Ishikawa (cell line): ENCODE measurements around the gene PPDPF.

Experiments
- CEBPB ChIP-seq: IDR thresholded peaks from 2 replicates; pipeline ENCODE4 v1.6.1; 2012
- EGR1 ChIP-seq: IDR thresholded peaks from 2 replicates; pipeline ENCODE4 v1.6.1; 2012
- EP300 ChIP-seq: IDR thresholded peaks from 2 replicates; pipeline ENCODE4 v1.6.1; 2012; ENCODE audit warnings: borderline replicate concordance
- NFIC ChIP-seq: IDR thresholded peaks from 2 replicates; pipeline ENCODE4 v1.6.1; 2012
- RAD21 ChIP-seq: IDR thresholded peaks from 2 replicates; pipeline ENCODE4 v1.6.1; 2012; ENCODE audit warnings: low read depth
- TAF1 ChIP-seq: IDR thresholded peaks from 2 replicates; pipeline ENCODE4 v1.6.1; 2012; ENCODE audit warnings: low read depth, mild to moderate bottlenecking
- TEAD4 ChIP-seq: IDR thresholded peaks from 2 replicates; pipeline ENCODE4 v1.6.1; 2012
- YY1 ChIP-seq: IDR thresholded peaks from 2 replicates; pipeline ENCODE4 v1.6.1; 2012; ENCODE audit warnings: low read depth
- TF ChIP-seq, protein P1 (sequence below): IDR thresholded peaks from 2 replicates; pipeline ENCODE4 v1.6.1; 2012
- TF ChIP-seq, protein P2 (sequence below): IDR thresholded peaks from 2 replicates; pipeline ENCODE4 v1.6.1; 2012
- TF ChIP-seq, protein P3 (sequence below): IDR thresholded peaks from 2 replicates; pipeline ENCODE4 v1.6.1; 2012; ENCODE audit warnings: low read depth, mild to moderate bottlenecking

DNA sequence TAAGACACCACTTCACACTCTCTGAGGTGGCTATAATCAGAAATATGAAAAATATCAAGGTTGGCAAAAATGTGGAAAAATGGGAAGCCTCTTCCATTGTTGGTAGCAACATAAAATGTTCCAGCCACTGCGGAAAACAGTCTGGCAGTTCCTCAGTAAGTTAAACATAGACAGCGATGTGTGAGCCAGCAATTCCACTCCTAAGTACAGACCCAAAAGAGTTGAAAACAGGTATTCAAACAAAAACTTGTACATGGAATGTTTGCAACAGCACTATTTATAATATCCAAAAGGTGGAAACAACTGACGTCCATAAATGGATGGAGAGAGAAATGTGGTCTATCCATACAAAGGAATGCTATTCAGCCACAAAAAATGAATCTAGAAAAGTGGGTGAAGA is 7.4 kb upstream of the PPDPF start:
- TF ChIP-seq, protein P1, sequence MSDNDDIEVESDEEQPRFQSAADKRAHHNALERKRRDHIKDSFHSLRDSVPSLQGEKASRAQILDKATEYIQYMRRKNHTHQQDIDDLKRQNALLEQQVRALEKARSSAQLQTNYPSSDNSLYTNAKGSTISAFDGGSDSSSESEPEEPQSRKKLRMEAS, result no peak
- TF ChIP-seq, protein P2, sequence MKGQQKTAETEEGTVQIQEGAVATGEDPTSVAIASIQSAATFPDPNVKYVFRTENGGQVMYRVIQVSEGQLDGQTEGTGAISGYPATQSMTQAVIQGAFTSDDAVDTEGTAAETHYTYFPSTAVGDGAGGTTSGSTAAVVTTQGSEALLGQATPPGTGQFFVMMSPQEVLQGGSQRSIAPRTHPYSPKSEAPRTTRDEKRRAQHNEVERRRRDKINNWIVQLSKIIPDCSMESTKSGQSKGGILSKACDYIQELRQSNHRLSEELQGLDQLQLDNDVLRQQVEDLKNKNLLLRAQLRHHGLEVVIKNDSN, result no peak
- TF ChIP-seq TAF1, result no peak
- TF ChIP-seq, protein P3, sequence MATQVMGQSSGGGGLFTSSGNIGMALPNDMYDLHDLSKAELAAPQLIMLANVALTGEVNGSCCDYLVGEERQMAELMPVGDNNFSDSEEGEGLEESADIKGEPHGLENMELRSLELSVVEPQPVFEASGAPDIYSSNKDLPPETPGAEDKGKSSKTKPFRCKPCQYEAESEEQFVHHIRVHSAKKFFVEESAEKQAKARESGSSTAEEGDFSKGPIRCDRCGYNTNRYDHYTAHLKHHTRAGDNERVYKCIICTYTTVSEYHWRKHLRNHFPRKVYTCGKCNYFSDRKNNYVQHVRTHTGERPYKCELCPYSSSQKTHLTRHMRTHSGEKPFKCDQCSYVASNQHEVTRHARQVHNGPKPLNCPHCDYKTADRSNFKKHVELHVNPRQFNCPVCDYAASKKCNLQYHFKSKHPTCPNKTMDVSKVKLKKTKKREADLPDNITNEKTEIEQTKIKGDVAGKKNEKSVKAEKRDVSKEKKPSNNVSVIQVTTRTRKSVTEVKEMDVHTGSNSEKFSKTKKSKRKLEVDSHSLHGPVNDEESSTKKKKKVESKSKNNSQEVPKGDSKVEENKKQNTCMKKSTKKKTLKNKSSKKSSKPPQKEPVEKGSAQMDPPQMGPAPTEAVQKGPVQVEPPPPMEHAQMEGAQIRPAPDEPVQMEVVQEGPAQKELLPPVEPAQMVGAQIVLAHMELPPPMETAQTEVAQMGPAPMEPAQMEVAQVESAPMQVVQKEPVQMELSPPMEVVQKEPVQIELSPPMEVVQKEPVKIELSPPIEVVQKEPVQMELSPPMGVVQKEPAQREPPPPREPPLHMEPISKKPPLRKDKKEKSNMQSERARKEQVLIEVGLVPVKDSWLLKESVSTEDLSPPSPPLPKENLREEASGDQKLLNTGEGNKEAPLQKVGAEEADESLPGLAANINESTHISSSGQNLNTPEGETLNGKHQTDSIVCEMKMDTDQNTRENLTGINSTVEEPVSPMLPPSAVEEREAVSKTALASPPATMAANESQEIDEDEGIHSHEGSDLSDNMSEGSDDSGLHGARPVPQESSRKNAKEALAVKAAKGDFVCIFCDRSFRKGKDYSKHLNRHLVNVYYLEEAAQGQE, result no peak
- no peak for TF ChIP-seq RAD21
- no peak for TF ChIP-seq NFIC
- no peak for TF ChIP-seq EP300
- TF ChIP-seq YY1, result no peak
- TF ChIP-seq TEAD4, result no peak
- TF ChIP-seq EGR1, result no peak
- no peak for TF ChIP-seq CEBPB
